Activated T-cell treated with anti-CD3 and anti-CD28 coated beads, Interleukin-2, amount 50 U/mL, for 72 hours (primary cell): ENCODE data around the gene GPR33. TPM values are rescaled to one million over a fixed set of nuclear protein-coding genes. Genes with fewer than 3 reads are reported as not detected.

ENCODE experiments used
- ATAC-seq, 2 donors: fragments of 150-1000 bp; cut with Tn5 transposase; replicated peaks in 1 of 2; 2 replicates each; pipeline ENCODE4 v1.10.0; 2021; ENCODE audit warnings: moderate library complexity in 2 of 2, mild to moderate bottlenecking in 1 of 2
- DNase-seq, 2 donors: peaks; one replicate each; pipeline ENCODE4 v3.0.0; 2021 to 2022; ENCODE audit warnings: mixed read lengths in 1 of 2
- H3K27ac Mint-ChIP-seq: one replicate; pipeline ENCODE4 v1.8.0; 2022; ENCODE audit warnings: mild to moderate bottlenecking, moderate library complexity, mixed read lengths
- H3K27me3 Mint-ChIP-seq: one replicate; pipeline ENCODE4 v1.8.0; 2022; ENCODE audit warnings: low read depth, mixed read lengths
- H3K36me3 Mint-ChIP-seq, 2 donors: one replicate each; pipeline ENCODE4 v1.8.0; 2022; ENCODE audit warnings: mixed read lengths in 2 of 2, mild to moderate bottlenecking in 1 of 2; ENCODE audit not compliant: insufficient read depth in 2 of 2
- H3K4me1 Mint-ChIP-seq: one replicate; pipeline ENCODE4 v1.8.0; 2022; ENCODE audit warnings: low read depth, mixed read lengths
- H3K4me3 Mint-ChIP-seq, 2 donors: one replicate each; pipeline ENCODE4 v1.8.0; 2022; ENCODE audit warnings: mild to moderate bottlenecking in 2 of 2, mixed read lengths in 2 of 2, moderate library complexity in 2 of 2
- H3K9me3 Mint-ChIP-seq, 2 donors: one replicate each; pipeline ENCODE4 v1.8.0; 2022; ENCODE audit warnings: mixed read lengths in 2 of 2
- total RNA-seq, 2 donors: library from RNA; stranded (reverse); gene quantifications; one replicate each; pipeline ENCODE4 v1.2.3, GENCODE V29; 2022

The GPR33 gene, protein sequence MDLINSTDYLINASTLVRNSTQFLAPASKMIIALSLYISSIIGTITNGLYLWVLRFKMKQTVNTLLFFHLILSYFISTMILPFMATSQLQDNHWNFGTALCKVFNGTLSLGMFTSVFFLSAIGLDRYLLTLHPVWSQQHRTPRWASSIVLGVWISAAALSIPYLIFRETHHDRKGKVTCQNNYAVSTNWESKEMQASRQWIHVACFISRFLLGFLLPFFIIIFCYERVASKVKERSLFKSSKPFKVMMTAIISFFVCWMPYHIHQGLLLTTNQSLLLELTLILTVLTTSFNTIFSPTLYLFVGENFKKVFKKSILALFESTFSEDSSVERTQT
- not detected for total RNA-seq

DNA sequence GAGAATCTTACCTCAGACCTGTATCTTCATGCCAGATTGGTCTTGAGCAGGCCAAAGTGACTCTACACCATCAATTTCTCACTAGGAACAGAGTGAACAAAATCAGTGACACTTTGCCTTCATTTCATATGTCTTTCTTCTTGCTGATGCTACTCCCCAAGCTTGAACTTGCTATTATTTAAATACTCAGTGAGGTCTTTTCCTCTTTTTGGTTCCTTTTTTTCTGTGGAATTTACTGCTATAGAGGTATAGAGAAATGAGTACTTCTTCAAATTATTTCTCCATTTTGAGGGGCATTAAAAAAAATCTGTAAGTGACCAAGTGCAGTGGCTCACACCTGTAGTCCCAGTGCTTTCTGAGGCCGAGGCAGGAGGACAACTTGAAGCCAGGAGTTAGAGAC is at the start of gene GPR33:
TSS of gene GPR33 (minus strand) at position 154 of the 400 bp plus-strand sequence. CDS start 4,074 bp downstream, outside the sequence.
- H3K9me3 Mint-ChIP-seq = no peaks in the 10 kb centered on the region
- ATAC-seq (no peak), DNase-seq (no peak)
- H3K4me3 Mint-ChIP-seq = no peak within 1 kb of the TSS
- no peaks in the 10 kb centered on the region for H3K4me1 Mint-ChIP-seq
- H3K27ac Mint-ChIP-seq = no peak within 1 kb of the TSS
- no peaks in the 10 kb centered on the region for H3K36me3 Mint-ChIP-seq
- no peaks in the 10 kb centered on the region for H3K27me3 Mint-ChIP-seq

- H3K9me3 Mint-ChIP-seq = no peaks in the 10 kb centered on the region
- H3K27ac Mint-ChIP-seq = no peak overlapping the region
- ATAC-seq (peak in 1 of 2 donors; percentile 32), DNase-seq (no peak)
- H3K4me3 Mint-ChIP-seq = no peak overlapping the region
- peaks cover 14% of the 10 kb centered on the region for H3K27me3 Mint-ChIP-seq
- no peaks in the 10 kb centered on the region for H3K4me1 Mint-ChIP-seq
- H3K36me3 Mint-ChIP-seq = no peaks in the 10 kb centered on the region
Measured at GRCh38 chr14:31536201-31536960, 48.5 kb upstream of the GPR33 start.

DNA sequence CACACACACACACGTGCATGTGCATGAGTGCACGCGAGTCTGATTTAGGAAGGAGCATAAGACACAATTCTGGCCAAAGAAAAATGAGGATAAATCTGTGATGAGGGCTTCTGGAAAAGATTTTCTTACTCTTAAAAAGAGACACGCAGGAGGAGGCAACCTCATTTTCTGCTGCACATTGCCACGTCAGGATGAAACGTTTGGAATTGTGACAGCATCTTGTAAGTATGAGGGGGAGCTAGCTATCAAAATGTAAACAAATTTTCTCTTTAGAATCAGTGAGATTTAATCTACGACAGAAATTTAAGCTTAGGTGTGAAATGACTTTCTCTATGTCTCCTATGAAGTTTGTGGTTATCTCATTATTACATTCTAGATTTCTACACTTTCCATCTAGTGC is 42.3 kb upstream of the GPR33 start:
- Mint-ChIP-seq H3K4me3 (no peak overlapping the region), H3K27ac (no peak overlapping the region), H3K9me3 (no peaks in the 10 kb centered on the region), H3K36me3 (no peaks in the 10 kb centered on the region), H3K4me1 (no peaks in the 10 kb centered on the region), H3K27me3 (peaks cover under 1% of the 10 kb centered on the region)
- ATAC-seq (no peak), DNase-seq (no peak)

- H3K4me1 Mint-ChIP-seq = no peaks in the 10 kb centered on the region
- no peak overlapping the region for H3K4me3 Mint-ChIP-seq
Measured at GRCh38 chr14:31529053-31529452, 41.2 kb upstream of the GPR33 start.

GRCh38 chr14:31527546-31527945 is 39.7 kb upstream of the GPR33 start:
- Mint-ChIP-seq H3K9me3 (no peaks in the 10 kb centered on the region), H3K4me3 (no peak overlapping the region), H3K36me3 (no peaks in the 10 kb centered on the region), H3K27me3 (peaks cover 17% of the 10 kb centered on the region), H3K4me1 (no peaks in the 10 kb centered on the region), H3K27ac (no peak overlapping the region)
- DNase-seq (no peak), ATAC-seq (no peak)

More at GRCh38 chr14:31529053-31529452, 41.2 kb upstream of the GPR33 start:
- DNase-seq = no peak
- no peaks in the 10 kb centered on the region for H3K9me3 Mint-ChIP-seq
- no peaks in the 10 kb centered on the region for H3K36me3 Mint-ChIP-seq
- H3K27ac Mint-ChIP-seq = no peak overlapping the region
- H3K27me3 Mint-ChIP-seq = peaks cover 9% of the 10 kb centered on the region
- no peak for ATAC-seq

DNA sequence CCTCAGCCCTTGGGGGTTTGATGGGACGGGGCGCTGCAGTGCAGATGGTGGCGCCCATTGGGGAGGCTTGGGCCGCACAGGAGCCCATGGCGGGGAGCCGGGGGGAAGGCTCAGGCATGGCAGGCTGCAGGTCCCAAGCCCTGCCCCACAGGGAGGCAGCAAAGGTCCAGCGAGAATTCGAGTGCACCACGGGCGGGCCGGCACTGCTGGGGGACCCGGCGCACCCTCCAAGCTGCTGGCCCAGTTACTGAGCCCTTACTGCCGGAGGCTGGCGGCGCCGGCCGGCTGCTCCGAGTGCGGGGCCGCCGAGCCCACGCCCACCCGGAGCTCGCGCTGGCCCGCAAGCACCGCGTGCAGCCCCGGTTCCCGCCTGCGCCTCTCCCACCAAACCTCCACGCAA is 39.2 kb upstream of the GPR33 start:
- DNase-seq (no peak), ATAC-seq (no peak)
- Mint-ChIP-seq H3K36me3 (no peaks in the 10 kb centered on the region), H3K9me3 (no peaks in the 10 kb centered on the region), H3K27me3 (peaks cover 17% of the 10 kb centered on the region), H3K4me3 (no peak overlapping the region), H3K27ac (no peak overlapping the region), H3K4me1 (no peaks in the 10 kb centered on the region)

- Mint-ChIP-seq H3K4me3 (no peak overlapping the region), H3K27me3 (no peaks in the 10 kb centered on the region), H3K27ac (no peak overlapping the region), H3K9me3 (no peaks in the 10 kb centered on the region), H3K4me1 (no peaks in the 10 kb centered on the region), H3K36me3 (no peaks in the 10 kb centered on the region)
- DNase-seq (no peak), ATAC-seq (no peak)
Measured at GRCh38 chr14:31510855-31511254, 23.0 kb upstream of the GPR33 start.

- no peaks in the 10 kb centered on the region for H3K36me3 Mint-ChIP-seq
- no peaks in the 10 kb centered on the region for H3K4me1 Mint-ChIP-seq
- H3K4me3 Mint-ChIP-seq = no peak overlapping the region
- no peak for ATAC-seq
- DNase-seq = no peak
- H3K9me3 Mint-ChIP-seq = no peaks in the 10 kb centered on the region
- H3K27me3 Mint-ChIP-seq = no peaks in the 10 kb centered on the region
- H3K27ac Mint-ChIP-seq = no peak overlapping the region
Measured at GRCh38 chr14:31510222-31510621, 22.4 kb upstream of the GPR33 start.

DNA sequence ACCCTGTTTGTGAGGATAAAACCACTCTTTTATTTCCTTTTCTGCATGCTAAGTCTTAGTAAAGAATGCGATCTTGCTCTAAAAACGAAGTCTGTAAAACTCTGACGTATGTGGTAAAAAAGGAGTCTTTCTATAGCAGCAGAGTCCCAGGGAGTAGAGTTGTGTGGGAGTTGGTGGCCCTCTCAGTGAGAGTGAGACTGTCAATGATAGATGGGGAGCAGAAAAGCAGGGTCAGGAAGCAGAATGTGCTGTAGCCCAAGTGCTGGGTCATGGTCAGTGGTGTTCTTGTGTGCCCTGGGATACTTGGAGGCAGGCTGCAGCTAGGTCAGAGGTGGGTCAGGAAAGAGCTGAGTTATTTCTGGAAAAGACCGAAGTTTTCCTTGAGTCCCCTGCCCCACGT is 20.3 kb upstream of the GPR33 start:
- Mint-ChIP-seq H3K4me1 (no peaks in the 10 kb centered on the region), H3K27me3 (no peaks in the 10 kb centered on the region), H3K27ac (no peak overlapping the region), H3K36me3 (no peaks in the 10 kb centered on the region), H3K4me3 (no peak overlapping the region), H3K9me3 (no peaks in the 10 kb centered on the region)
- DNase-seq = no peak
- ATAC-seq = no peak

- Mint-ChIP-seq H3K36me3 (no peaks in the 10 kb centered on the region), H3K4me3 (no peak overlapping the region), H3K9me3 (no peaks in the 10 kb centered on the region), H3K4me1 (no peaks in the 10 kb centered on the region), H3K27me3 (no peaks in the 10 kb centered on the region), H3K27ac (no peak overlapping the region)
- ATAC-seq (no peak), DNase-seq (no peak)
Measured at GRCh38 chr14:31505411-31505810, 17.6 kb upstream of the GPR33 start.

DNA sequence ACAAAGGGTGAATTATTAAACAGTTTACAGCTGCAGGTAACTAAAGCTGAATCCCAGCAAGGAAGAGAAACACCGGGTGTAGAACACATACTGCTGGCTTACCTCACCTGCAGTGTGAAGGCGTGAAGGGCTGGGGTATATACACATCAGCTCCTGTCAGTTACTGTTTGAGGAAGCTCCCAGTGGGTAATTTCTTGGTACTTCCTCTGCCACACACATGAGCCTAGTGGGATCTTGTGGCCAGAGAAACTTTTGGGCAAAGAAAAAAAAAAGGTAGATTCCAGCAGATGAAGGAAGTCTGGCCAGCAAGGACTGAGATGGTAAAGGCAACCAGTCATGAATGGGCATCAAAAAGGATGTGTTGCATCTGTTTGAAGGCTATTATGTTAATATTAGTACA is 14.0 kb upstream of the GPR33 start:
- Mint-ChIP-seq H3K27me3 (peaks cover 10% of the 10 kb centered on the region), H3K36me3 (no peaks in the 10 kb centered on the region), H3K4me1 (no peaks in the 10 kb centered on the region), H3K9me3 (no peaks in the 10 kb centered on the region), H3K4me3 (no peak overlapping the region), H3K27ac (no peak overlapping the region)
- DNase-seq = no peak
- ATAC-seq = no peak

DNA sequence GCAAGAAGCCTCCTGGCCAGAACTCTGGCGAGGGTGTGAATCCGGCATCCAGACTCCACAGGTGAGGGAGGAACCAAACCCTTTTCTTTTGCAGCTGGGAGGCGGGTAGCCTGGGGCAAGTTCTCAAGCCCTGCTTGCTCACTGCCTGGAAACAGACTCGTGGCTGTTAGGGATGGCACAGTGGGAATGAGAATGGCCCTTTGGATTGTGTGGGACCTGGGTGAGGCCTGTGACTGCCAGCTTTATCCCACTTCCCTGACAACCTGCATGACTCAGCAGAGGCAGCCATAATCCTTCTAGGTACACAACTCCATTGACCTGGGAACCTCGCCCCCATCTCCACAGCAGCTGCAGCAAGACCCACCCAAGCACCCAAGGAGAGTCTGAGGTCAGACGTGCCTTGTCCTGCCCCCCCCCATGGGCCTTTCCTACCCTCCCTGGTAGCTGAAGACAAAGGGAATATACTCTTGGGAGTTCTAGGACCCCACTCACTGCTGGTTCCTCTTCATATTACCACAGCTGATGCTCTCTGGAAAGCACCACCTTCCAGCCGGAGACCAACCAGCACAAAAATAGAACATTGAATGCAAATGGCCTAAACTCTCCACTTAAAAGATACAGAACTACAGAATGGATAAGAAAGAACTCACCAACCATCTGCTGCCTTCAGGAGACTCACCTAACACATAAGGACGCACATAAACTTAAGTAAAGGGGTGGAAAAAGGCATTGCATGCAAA is 5.1 kb upstream of the GPR33 start:
- Mint-ChIP-seq H3K36me3 (no peaks in the 10 kb centered on the region), H3K4me1 (no peaks in the 10 kb centered on the region), H3K4me3 (no peak overlapping the region), H3K27me3 (peaks cover 26% of the 10 kb centered on the region), H3K27ac (no peak overlapping the region), H3K9me3 (peaks cover 1 to 2% of the 10 kb centered on the region in 2 donors)
- DNase-seq (no peak), ATAC-seq (no peak)

DNA sequence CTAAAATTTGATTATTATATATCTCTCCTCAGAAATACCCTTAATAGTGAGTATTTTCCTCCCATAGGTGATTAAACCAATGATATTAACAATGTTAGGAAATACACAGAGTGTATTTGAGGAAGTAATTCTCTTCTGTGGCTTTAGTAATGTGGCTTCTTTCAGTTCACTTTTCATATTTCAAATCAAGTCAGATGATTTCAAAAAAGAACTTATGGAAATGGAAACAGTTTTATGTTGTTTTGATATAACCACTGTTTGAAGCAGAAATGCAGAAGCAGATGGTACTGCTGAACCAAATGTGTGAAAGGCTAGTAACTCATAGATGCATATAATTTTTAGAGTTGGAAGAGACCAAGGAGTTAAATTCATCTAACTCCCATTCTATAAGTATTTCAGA is 1.9 kb upstream of the GPR33 start:
- Mint-ChIP-seq H3K27me3 (no peaks in the 10 kb centered on the region), H3K4me3 (no peak overlapping the region), H3K4me1 (no peaks in the 10 kb centered on the region), H3K27ac (no peak overlapping the region), H3K9me3 (no peaks in the 10 kb centered on the region), H3K36me3 (no peaks in the 10 kb centered on the region)
- DNase-seq = no peak
- ATAC-seq = no peak
